Cardiac fibroblast (primary cell): ENCODE results near the gene PSORS1C2.

Experiments
- DNase-seq, 2 donors: peaks; one replicate each; pipeline versions ENCODE4 v3.0.0 to v3.0.0-alpha.2; 2010; ENCODE audit warnings: low read depth in 2 of 2
- H3K4me3 ChIP-seq, 2 donors: replicated peaks in 1 of 2; 1 replicate in 1 of 2; 2 replicates in 1 of 2; pipeline ENCODE4 v1.5.1; 2011; ENCODE audit warnings: low read depth in 2 of 2, low read length in 2 of 2, mild to moderate bottlenecking in 2 of 2, moderate library complexity in 1 of 2
- CTCF ChIP-seq: IDR thresholded peaks from one replicate; pipeline ENCODE4 v1.5.1; 2011; ENCODE audit warnings: low read depth, mild to moderate bottlenecking, low read length, inconsistent platforms

Gene PSORS1C2

GRCh38 chr6:31128093-31128676, 10.7 kb downstream of the PSORS1C2 start:
- peak; percentile 46 to 50 for DNase-seq
- H3K4me3 ChIP-seq: no peak overlapping the region
- TF ChIP-seq CTCF: peak; percentile 94

GRCh38 chr6:31126396-31127175, 12.3 kb downstream of the PSORS1C2 start:
- DNase-seq: no peak
- TF ChIP-seq CTCF: no peak
- H3K4me3 ChIP-seq: no peak overlapping the region

- no peak overlapping the region for H3K4me3 ChIP-seq
- no peak for TF ChIP-seq CTCF
- DNase-seq: peak; percentile 40 to 92
Measured at GRCh38 chr6:31125586-31126363, 13.1 kb downstream of the PSORS1C2 start.

- no peak overlapping the region for H3K4me3 ChIP-seq
- TF ChIP-seq CTCF: no peak
- DNase-seq: peak; percentile 74 to 78
Measured at GRCh38 chr6:31125162-31125561, 13.7 kb downstream of the PSORS1C2 start.

- peak; percentile 94 to 97 for DNase-seq
- no peak for TF ChIP-seq CTCF
- no peak overlapping the region for H3K4me3 ChIP-seq
Measured at GRCh38 chr6:31122791-31123706, 15.8 kb downstream of the PSORS1C2 start.
